ENCODE results near the gene C17orf50.

GRCh38 chr17:35738519-35739133 is 22.1 kb upstream of the C17orf50 start:
- TF ChIP-seq CTCF (IDR thresholded peaks at IDR 0.05; ENCODE audit: poor library complexity) (no peak), EZH2 (IDR thresholded peaks at IDR 0.05; ENCODE audit: borderline replicate concordance) (no peak), EZH2phosphoT487 (IDR thresholded peaks at IDR 0.05; ENCODE audit: low read depth, severe bottlenecking, unreplicated experiment) (no peak)

All from hepatocyte (in vitro differentiated cells).